Fibroblast of mammary gland (primary cell): ENCODE results near the gene GRIK4.

ENCODE experiments used
- DNase-seq: peaks from one replicate; pipeline ENCODE4 v3.0.0-alpha.2; 2010; ENCODE audit warnings: low read depth
- H3K4me3 ChIP-seq: 2 replicates; pipeline ENCODE4 v1.5.1; 2011; ENCODE audit warnings: low read depth, mild to moderate bottlenecking, low read length, moderate library complexity; ENCODE audit not compliant: control insufficient read depth
- CTCF ChIP-seq: conservative IDR thresholded peaks from 2 replicates; pipeline ENCODE4 v1.5.1; 2011; ENCODE audit warnings: low read depth, low read length, inconsistent platforms; ENCODE audit not compliant: control insufficient read depth, insufficient read depth

Gene GRIK4

GRCh38 chr11:120894202-120894985 lies 382.8 kb downstream of the GRIK4 start:
- no peak for TF ChIP-seq CTCF

GRCh38 chr11:120896687-120897086 lies 385.1 kb downstream of the GRIK4 start:
- DNase-seq, result no peak
- no peak for TF ChIP-seq CTCF
- no peak overlapping the region for H3K4me3 ChIP-seq

More at GRCh38 chr11:120894202-120894985, 382.8 kb downstream of the GRIK4 start:
- no peak for DNase-seq
- H3K4me3 ChIP-seq, result no peak overlapping the region

GRCh38 chr11:120898568-120898967 lies 387.0 kb downstream of the GRIK4 start:
- no peak for DNase-seq
- no peak for TF ChIP-seq CTCF
- H3K4me3 ChIP-seq, result no peak overlapping the region

- no peak for TF ChIP-seq CTCF
- DNase-seq, result no peak
Observed at GRCh38 chr11:120899720-120900119, 388.2 kb downstream of the GRIK4 start.

GRCh38 chr11:120900643-120901042 lies 389.1 kb downstream of the GRIK4 start:
- TF ChIP-seq CTCF, result no peak
- no peak for DNase-seq

More at GRCh38 chr11:120899720-120900119, 388.2 kb downstream of the GRIK4 start:
- no peak overlapping the region for H3K4me3 ChIP-seq

GRCh38 chr11:120903686-120904085 lies 392.1 kb downstream of the GRIK4 start:
- H3K4me3 ChIP-seq, result no peak overlapping the region
- TF ChIP-seq CTCF, result no peak
- DNase-seq, result no peak

More at GRCh38 chr11:120900643-120901042, 389.1 kb downstream of the GRIK4 start:
- no peak overlapping the region for H3K4me3 ChIP-seq

GRCh38 chr11:120904116-120904515 lies 392.6 kb downstream of the GRIK4 start:
- H3K4me3 ChIP-seq, result no peak overlapping the region
- no peak for DNase-seq
- no peak for TF ChIP-seq CTCF
